Urinary bladder (tissue), 4 donors: Measurements from ENCODE around the gene DGLUCY. TPM values are rescaled to one million over a fixed set of nuclear protein-coding genes. Genes with fewer than 3 reads are reported as not detected.
"Not testable (repeated sequence)": the region's sequence is repeated elsewhere in the genome, so short reads cannot be mapped to it uniquely, and the experiment has no call there.

Experiments used
- DNase-seq: peaks from one replicate; pipeline ENCODE4 v3.0.0-alpha.2; 2015; ENCODE audit errors: extremely low spot score
- H3K27ac ChIP-seq: one replicate; pipeline ENCODE4 v1.5.1; 2013; ENCODE audit warnings: low read depth, mild to moderate bottlenecking, moderate library complexity
- H3K36me3 ChIP-seq: one replicate; pipeline ENCODE4 v1.6.1; 2013; ENCODE audit warnings: mild to moderate bottlenecking, moderate library complexity; ENCODE audit not compliant: insufficient read depth
- H3K4me1 ChIP-seq: one replicate; pipeline ENCODE4 v1.6.1; 2013; ENCODE audit warnings: mild to moderate bottlenecking, moderate library complexity; ENCODE audit not compliant: insufficient read depth
- H3K4me3 ChIP-seq: one replicate; pipeline ENCODE4 v1.5.1; 2013; ENCODE audit warnings: low read depth, low read length
- WGBS: extraction: QIAGEN DNeasy Blood & Tissue Kit; methylation state at CpG from one replicate; pipeline ENCODE4 v1.1.7; 2013; 5-methylcytosine and 5-hydroxymethylcytosine counted together
- polyA plus RNA-seq: library from polyadenylated mRNA; stranded (reverse); fragments of 200-250 nt; gene quantifications from one replicate; pipeline ENCODE4 v1.2.3, GENCODE V29; 2013
- total RNA-seq: library from RNA; depleted of rRNA; stranded (reverse); fragments of >200 nt; gene quantifications from one replicate; pipeline ENCODE4 v1.2.3, GENCODE V29; 2014
- donor health status: healthy with polysubstance abuse.
- donor health status: healthy.

The DGLUCY gene
- total and polyA plus RNA-seq, 2 donors: 44.6 to 55.9 TPM

DNA sequence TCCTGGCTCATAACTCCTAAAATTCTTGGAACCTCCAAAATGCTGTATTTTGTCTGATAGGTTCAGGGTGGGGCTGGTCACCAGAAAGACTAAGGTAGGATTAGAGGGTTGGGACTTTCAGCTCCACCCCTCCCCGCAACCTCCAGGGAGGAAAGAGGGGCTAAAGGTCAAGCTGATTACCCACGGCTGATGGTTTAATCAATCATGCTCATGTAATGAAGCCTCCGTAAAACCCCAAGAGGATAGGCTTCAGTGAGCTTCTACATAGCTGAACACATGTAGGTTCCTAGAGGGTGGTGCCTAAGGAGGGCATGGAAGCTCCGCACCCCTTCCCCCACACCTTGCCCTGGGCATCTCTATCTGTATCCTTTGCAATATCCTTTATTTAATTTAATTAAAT, 60.0 kb downstream of the DGLUCY start:
- Histone ChIP-seq H3K36me3 (no peaks in the 10 kb centered on the region), H3K4me3 (no peak overlapping the region), H3K27ac (no peak overlapping the region), H3K4me1 (no peaks in the 10 kb centered on the region)
- no peak for DNase-seq
- WGBS: 92% methylated on average over 4 of the region's 4 CpGs

- no peak overlapping the region for H3K4me3 ChIP-seq
- H3K27ac ChIP-seq: no peak overlapping the region
- no peak for DNase-seq
- no peaks in the 10 kb centered on the region for H3K4me1 ChIP-seq
- no peaks in the 10 kb centered on the region for H3K36me3 ChIP-seq
- 92% methylated on average over 10 of the region's 10 CpGs for WGBS
These were observed 61.7 kb downstream of the DGLUCY start for GRCh38 chr14:91175291-91176201.

- no peaks in the 10 kb centered on the region for H3K36me3 ChIP-seq
- peak; percentile 18 for DNase-seq
- WGBS: 77% methylated on average over 16 of the region's 16 CpGs
- no peak overlapping the region for H3K4me3 ChIP-seq
- no peak overlapping the region for H3K27ac ChIP-seq
- no peaks in the 10 kb centered on the region for H3K4me1 ChIP-seq
These were observed 63.5 kb downstream of the DGLUCY start for GRCh38 chr14:91177073-91178034.

DNA sequence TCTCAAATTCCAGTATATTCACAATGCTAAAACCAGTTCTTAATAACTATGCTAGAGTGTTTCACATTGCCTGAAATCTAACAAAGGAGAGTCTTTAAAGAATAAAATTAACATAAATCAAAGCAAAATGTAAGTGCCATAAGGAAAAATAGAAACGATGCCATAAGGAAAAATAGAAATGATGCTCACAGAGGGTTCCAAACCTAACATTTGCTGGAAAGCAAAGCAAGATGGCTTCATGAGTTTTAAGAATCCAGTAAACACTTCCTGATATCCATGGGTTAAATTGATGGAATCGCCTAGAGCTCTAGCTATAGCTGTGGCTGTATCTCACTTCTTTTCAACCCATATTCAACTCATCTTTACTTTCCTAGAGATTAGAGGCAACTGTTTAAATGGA, 66.7 kb downstream of the DGLUCY start:
- no peaks in the 10 kb centered on the region for H3K4me1 ChIP-seq
- peaks cover 4% of the 10 kb centered on the region for H3K36me3 ChIP-seq
- WGBS: 85% methylated on average over 2 of the region's 2 CpGs
- no peak overlapping the region for H3K27ac ChIP-seq
- no peak for DNase-seq
- no peak overlapping the region for H3K4me3 ChIP-seq

- not testable (repeated sequence) for H3K36me3 ChIP-seq
These were observed 68.9 kb downstream of the DGLUCY start for GRCh38 chr14:91182753-91183152.

DNA sequence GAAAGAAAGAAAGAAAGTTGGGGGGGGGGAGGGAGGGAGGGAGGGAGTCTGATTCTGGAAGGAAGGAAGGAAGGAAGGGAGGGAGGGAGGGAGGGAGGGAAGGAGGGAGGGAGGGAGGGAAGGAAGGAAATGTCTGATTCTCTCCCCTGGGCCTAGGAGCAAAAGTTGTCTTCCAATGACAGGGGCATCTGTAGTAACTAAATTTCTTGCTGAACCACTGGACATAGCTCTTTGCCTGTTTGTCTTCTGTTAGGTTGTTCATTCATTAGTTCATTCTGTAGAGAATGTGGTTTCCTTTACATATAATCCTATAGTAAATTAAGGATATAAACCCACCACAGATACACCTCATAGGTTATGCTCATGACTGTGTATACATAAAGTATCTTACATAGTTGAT, 70.7 kb downstream of the DGLUCY start:
- DNase-seq: no peak
- peaks cover 4% of the 10 kb centered on the region for H3K36me3 ChIP-seq
- H3K4me3 ChIP-seq: no peak overlapping the region
- H3K4me1 ChIP-seq: no peaks in the 10 kb centered on the region
- H3K27ac ChIP-seq: no peak overlapping the region

More at GRCh38 chr14:91182753-91183152, 68.9 kb downstream of the DGLUCY start:
- H3K27ac ChIP-seq, H3K4me1 ChIP-seq, H3K4me3 ChIP-seq, DNase-seq: not testable (repeated sequence)
- 99% methylated on average over 3 of the region's 3 CpGs for WGBS

- 73% methylated on average over 1 of the region's 1 CpG for WGBS
- H3K36me3 ChIP-seq: peaks cover 4% of the 10 kb centered on the region
- no peak overlapping the region for H3K27ac ChIP-seq
- H3K4me3 ChIP-seq: no peak overlapping the region
- no peak for DNase-seq
- no peaks in the 10 kb centered on the region for H3K4me1 ChIP-seq
These were observed 71.8 kb downstream of the DGLUCY start for GRCh38 chr14:91185721-91186120.

DNA sequence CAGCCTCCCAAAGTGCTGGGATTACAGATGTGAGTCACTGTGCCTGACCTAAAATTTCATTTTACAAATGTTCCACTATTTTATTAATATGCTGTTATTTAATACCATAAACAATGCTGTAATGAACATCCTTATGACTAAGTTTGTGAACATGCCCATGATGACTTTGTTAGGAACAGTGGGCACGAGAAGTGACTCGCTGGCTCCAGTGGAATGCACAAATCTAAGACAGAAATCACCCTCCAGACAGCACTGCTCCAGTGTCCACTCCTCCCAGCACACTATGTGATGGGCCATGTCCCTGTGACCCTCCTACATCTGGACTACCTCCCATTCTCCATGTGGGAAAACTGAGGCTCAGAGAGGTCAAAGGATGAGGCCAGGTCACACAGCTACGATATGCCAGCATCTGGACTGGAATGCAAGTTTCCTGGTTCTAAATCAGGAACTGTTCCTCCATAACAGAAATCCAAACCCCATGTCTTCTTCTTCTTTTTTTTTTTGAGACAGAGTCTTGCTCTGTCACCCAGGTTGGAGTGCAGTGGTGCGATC, 72.7 kb downstream of the DGLUCY start:
- H3K4me3 ChIP-seq: no peak overlapping the region
- WGBS: 96% methylated on average over 4 of the region's 4 CpGs
- no peaks in the 10 kb centered on the region for H3K4me1 ChIP-seq
- peaks cover 4% of the 10 kb centered on the region for H3K36me3 ChIP-seq
- no peak overlapping the region for H3K27ac ChIP-seq
- DNase-seq: no peak

DNA sequence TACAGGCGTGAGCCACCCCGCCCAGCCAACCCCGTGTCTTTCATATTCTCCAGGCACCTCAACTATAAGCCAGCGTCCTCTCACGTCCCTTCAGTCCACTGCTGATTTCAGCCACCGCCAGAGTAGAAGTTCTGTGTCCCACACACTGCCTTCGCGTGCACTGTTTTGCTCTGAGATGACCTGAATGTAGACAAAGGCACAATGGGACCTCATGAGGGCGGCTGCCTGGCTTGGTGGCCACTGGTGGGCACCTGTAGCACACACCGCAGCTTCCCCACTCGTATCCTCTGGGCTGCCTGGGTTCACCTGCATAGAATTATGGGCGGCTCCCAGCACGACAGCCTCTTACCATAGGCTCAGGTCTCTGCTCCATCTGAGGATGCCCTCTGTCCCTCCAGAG, 73.4 kb downstream of the DGLUCY start:
- Histone ChIP-seq H3K36me3 (peaks cover 4% of the 10 kb centered on the region), H3K27ac (no peak overlapping the region)

DNA sequence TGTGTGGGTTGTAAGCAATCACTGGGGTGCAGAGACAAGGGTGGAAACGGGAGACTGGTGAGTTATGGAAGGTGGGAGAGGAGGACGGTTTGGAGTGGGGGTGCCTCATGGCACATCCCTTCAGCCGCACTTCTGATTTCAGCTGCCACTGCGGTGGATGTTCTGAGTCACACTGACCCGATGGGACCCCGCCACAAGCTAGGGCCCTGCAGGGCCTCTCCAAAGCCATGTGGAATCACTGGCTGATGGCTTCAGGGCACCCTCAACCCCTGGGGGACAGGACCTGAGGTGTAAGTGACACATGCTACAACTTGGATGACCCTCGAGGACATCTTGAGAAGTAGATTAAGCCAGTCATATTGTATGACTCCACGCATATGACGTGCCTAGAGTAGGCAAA, 77.0 kb downstream of the DGLUCY start:
- Histone ChIP-seq H3K36me3 (no peaks in the 10 kb centered on the region), H3K27ac (no peak overlapping the region), H3K4me1 (no peaks in the 10 kb centered on the region), H3K4me3 (no peak overlapping the region)
- DNase-seq: no peak
- 98% methylated on average over 9 of the region's 9 CpGs for whole genome bisulfite sequencing

More for the DNA sequence above, 73.4 kb downstream of the DGLUCY start:
- WGBS: 96% methylated on average over 13 of the region's 13 CpGs
- Histone ChIP-seq H3K4me1 (no peaks in the 10 kb centered on the region), H3K4me3 (no peak overlapping the region)
- DNase-seq: no peak

DNA sequence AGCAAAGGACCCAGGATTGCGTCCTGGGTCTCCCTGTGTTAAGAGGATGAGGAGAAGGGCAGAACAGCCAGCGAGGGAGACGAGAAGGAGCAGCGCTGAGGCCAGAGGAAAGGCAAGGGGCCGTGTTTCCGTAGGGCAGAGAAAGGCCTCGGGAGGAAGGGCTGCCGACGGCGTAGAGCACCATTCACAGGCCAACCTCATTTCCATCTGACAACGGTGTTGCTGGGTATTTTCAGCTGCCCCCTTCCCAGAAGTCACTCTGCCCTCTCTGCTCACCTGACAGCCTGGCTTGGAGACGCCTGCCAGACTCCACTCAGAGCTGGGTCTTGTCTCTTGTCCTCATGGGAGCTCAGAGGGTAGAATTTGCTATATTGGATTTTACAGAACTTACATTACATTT, 79.2 kb downstream of the DGLUCY start:
- 87% methylated on average over 12 of the region's 12 CpGs for WGBS
- Histone ChIP-seq H3K4me3 (no peak overlapping the region), H3K27ac (no peak overlapping the region), H3K4me1 (no peaks in the 10 kb centered on the region), H3K36me3 (no peaks in the 10 kb centered on the region)
- DNase-seq: no peak

- no peak for DNase-seq
- WGBS: 93% methylated on average over 10 of the region's 10 CpGs
- Histone ChIP-seq H3K27ac (no peak overlapping the region), H3K36me3 (no peaks in the 10 kb centered on the region), H3K4me1 (no peaks in the 10 kb centered on the region), H3K4me3 (no peak overlapping the region)
These were observed 82.0 kb downstream of the DGLUCY start for GRCh38 chr14:91195881-91196280.

DNA sequence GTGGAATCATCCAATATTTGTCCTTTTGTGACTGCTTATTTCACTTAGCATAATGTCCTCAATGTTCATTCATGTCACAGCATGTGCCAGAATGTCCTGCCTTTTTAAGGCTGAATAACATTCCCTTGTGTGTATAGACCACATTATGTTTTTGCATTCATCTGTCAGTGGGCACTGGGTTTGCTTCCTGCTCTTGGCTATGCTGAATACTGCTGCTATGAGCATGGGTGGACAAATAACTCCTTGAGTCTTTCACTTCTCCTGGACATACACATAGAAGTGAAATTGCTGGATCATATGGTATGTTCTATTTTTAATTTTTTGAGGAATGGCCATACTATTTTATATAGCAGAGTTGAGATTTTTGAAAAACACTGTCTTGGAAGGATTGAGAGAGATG, 83.8 kb downstream of the DGLUCY start:
- no peak for DNase-seq
- no peak overlapping the region for H3K4me3 ChIP-seq
- H3K36me3 ChIP-seq: no peaks in the 10 kb centered on the region
- no peaks in the 10 kb centered on the region for H3K4me1 ChIP-seq
- H3K27ac ChIP-seq: no peak overlapping the region
